K562 (cell line): ENCODE measurements around the gene TAF1B. TPM values are rescaled to one million over a fixed set of nuclear protein-coding genes. Genes with fewer than 3 reads are reported as not detected.

Experiments
- AFF4 ChIP-seq: sonication (generic); formaldehyde crosslinking; IDR thresholded peaks from 2 replicates; pipeline ENCODE4 v1.8.0; 2023; ENCODE audit warnings: mild to moderate bottlenecking, missing genetic modification reagents
- FUS ChIP-seq: fragments of 200-400 bp; formaldehyde crosslinking; optimal IDR thresholded peaks from 2 replicates; pipeline ENCODE3; 2017; ENCODE audit warnings: low read depth, low read length
- MGA ChIP-seq: fragments of 450-650 bp; IDR thresholded peaks from 2 replicates; pipeline ENCODE4 v1.6.1; 2016; ENCODE audit warnings: mild to moderate bottlenecking, moderate library complexity
- polyA plus RNA-seq, 8 experiments: library from polyadenylated mRNA; depleted of rRNA in 4 of 8; stranded (reverse) in 5 of 8; unstranded in 3 of 8; fragments of >200 nt; fragmentation: Nextera tagmentation in 2 of 8; fragmentation: Illumina TruSeq in 1 of 8; extraction: Ambion mirVana in 2 of 8; extraction: Trizol in 1 of 8; gene quantifications; 2 replicates each; pipeline versions ENCODE4 v1.2.1 to v1.2.3, GENCODE V29; 2011 to 2014; ENCODE audit warnings: inconsistent platforms in 1 of 8, missing spikeins in 1 of 8
- total RNA-seq, 7 experiments: library from RNA; depleted of rRNA in 6 of 7; stranded (reverse); fragments of >200 nt in 6 of 7; fragmentation: Illumina TruSeq in 2 of 7; extraction: Trizol in 2 of 7; gene quantifications; 2 replicates each; pipeline versions ENCODE4 v1.2.1 to v1.2.3, GENCODE V29; 2011 to 2021; ENCODE audit warnings: low replicate concordance in 1 of 7
- TF ChIP-seq, protein P1 (sequence below): fragments of 250-450 bp; sonication (Bioruptor Pico); IDR thresholded peaks from 2 replicates; pipeline ENCODE4 v1.4.0; 2020

Gene TAF1B
- total and polyA plus RNA-seq, 9 of the 15 experiments (the other 6 are each of a cell fraction or from before 2014, with no cell fraction given), result 8.8 to 25.1 (median 17.3) TPM

DNA sequence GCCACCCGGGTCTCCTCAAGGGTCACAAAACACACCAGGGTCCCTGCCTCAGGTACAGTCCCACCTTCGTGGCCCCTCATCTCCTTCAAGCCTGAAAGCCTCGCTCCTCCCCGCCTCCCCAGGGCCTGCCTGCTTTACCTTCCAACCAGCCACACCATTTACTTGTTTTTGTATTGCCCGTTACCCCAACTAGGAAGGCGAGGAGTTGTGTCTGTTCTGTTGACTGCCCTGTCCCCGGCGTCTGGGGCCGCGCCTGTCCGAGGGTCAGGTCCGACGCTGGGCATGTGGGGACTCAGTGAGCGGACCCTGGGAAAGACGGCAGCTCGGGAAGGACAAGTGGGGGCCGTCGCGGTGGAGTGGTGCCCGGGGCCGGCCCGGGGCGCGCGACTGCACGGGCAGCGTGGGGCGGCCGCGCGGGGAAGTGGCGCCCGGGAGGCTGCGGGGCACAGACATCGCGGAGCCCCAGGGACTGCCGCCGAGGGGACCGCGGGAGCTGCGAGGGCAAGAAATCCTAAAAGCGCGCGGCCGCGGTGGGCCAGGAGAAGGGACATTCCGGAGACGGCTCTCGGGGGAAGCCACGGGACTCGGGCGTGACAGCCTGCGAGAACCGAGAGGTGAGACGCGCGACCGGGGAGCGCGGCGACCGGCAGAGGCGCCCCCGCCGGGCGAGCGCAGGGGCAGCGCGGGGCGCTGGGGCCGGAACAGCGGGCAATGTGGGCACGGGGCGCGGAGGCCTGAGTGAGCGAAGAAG is 107.4 kb downstream of the TAF1B start (continued):
- TF ChIP-seq MGA (no peak), FUS (peak; percentile 17), AFF4 (CRISPR knock-in tag) (0 out of 2 replicates have a peak, but pooled peaks have one; percentile 51)
- TF ChIP-seq, protein P1, sequence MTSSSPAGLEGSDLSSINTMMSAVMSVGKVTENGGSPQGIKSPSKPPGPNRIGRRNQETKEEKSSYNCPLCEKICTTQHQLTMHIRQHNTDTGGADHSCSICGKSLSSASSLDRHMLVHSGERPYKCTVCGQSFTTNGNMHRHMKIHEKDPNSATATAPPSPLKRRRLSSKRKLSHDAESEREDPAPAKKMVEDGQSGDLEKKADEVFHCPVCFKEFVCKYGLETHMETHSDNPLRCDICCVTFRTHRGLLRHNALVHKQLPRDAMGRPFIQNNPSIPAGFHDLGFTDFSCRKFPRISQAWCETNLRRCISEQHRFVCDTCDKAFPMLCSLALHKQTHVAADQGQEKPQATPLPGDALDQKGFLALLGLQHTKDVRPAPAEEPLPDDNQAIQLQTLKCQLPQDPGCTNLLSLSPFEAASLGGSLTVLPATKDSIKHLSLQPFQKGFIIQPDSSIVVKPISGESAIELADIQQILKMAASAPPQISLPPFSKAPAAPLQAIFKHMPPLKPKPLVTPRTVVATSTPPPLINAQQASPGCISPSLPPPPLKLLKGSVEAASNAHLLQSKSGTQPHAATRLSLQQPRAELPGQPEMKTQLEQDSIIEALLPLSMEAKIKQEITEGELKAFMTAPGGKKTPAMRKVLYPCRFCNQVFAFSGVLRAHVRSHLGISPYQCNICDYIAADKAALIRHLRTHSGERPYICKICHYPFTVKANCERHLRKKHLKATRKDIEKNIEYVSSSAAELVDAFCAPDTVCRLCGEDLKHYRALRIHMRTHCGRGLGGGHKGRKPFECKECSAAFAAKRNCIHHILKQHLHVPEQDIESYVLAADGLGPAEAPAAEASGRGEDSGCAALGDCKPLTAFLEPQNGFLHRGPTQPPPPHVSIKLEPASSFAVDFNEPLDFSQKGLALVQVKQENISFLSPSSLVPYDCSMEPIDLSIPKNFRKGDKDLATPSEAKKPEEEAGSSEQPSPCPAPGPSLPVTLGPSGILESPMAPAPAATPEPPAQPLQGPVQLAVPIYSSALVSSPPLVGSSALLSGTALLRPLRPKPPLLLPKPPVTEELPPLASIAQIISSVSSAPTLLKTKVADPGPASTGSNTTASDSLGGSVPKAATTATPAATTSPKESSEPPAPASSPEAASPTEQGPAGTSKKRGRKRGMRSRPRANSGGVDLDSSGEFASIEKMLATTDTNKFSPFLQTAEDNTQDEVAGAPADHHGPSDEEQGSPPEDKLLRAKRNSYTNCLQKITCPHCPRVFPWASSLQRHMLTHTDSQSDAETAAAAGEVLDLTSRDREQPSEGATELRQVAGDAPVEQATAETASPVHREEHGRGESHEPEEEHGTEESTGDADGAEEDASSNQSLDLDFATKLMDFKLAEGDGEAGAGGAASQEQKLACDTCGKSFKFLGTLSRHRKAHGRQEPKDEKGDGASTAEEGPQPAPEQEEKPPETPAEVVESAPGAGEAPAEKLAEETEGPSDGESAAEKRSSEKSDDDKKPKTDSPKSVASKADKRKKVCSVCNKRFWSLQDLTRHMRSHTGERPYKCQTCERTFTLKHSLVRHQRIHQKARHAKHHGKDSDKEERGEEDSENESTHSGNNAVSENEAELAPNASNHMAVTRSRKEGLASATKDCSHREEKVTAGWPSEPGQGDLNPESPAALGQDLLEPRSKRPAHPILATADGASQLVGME, result no peak
